HG03571 (cell line): ENCODE data around the gene KCNC1.

Experiments used
- ATAC-seq: cut with Tn5 transposase; IDR thresholded peaks from one replicate; pipeline ENCODE4 v1.9.1; 2021; ENCODE audit not compliant: unreplicated experiment

The KCNC1 gene

DNA sequence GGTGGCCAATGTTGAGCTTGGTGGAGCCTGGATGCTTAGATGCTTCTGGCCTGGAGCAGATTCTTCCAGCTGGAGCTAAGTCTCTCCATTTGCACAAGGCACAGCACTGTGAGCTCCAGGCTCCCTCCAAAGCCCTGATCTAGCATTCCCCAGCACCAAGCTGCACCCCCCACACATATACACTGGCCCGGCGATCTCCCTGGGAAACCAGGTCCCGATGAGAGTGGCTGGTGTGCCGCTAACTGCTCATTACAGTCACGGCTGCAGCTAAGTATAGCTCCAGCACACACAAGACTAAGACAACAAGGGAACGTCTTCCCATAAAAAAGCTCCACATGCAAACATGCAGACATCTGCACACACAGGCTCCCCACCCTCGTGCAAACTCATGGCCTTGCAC lies 17.6 kb downstream of the KCNC1 start:
- no peak for ATAC-seq

DNA sequence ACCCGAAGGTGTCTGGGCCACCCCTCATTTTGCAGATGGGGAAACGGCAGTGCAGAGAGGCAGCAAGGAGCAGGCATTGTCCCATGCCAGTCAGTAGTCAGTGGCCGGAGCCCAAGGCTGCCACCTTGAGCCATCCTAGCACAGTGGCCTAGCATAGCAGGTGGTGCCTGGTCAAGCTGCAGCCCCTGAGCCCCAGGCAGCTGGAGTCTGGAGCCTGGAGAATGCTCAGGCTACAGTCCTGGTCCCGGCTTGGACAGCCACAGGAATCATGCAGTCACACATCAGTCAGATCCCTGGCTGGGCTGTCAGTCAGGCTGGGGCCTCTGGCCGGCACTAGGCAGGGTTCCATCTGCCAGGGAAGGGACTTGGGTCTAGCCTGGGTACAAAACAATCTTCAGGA lies 18.6 kb downstream of the KCNC1 start:
- ATAC-seq = no peak

DNA sequence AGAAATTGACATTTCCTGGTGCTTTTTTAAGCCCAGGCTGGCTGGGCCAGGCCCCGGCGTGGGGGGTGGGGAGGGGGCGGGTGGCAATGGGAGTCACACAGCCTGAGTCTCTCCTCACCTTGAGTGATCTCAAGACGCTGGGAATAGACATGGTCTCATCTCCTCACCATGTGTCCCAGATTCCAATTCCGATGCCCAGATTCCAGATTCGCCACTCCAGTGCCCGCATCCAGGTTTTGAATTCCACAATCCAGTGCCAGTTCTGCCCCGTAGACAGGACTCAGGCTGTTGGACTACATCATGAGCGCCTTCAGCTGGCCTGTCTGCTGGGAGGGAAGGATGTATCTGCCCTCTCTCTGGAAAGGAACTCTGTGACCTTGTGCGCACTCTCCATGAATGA lies 19.1 kb downstream of the KCNC1 start:
- ATAC-seq = no peak

DNA sequence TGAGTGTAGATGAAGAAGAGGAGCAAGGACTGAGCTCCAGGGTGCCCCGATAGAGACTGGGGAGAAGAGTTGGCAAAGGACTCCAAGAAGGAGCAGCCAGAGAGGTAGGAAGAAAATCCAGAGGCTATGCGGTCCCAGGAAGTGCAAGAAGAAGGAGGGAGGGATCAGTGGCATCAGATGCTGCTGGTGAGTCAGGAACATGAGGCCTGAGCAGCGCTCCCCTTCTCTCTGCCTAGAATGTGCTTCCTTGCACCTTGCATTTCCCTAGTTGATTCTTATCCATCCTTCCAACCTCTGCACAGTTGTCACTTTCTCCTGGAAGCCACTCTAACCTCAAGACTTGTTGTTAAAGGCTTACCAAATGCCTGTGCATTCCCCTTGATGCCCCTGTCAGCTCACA lies 21.3 kb downstream of the KCNC1 start:
- ATAC-seq = no peak

DNA sequence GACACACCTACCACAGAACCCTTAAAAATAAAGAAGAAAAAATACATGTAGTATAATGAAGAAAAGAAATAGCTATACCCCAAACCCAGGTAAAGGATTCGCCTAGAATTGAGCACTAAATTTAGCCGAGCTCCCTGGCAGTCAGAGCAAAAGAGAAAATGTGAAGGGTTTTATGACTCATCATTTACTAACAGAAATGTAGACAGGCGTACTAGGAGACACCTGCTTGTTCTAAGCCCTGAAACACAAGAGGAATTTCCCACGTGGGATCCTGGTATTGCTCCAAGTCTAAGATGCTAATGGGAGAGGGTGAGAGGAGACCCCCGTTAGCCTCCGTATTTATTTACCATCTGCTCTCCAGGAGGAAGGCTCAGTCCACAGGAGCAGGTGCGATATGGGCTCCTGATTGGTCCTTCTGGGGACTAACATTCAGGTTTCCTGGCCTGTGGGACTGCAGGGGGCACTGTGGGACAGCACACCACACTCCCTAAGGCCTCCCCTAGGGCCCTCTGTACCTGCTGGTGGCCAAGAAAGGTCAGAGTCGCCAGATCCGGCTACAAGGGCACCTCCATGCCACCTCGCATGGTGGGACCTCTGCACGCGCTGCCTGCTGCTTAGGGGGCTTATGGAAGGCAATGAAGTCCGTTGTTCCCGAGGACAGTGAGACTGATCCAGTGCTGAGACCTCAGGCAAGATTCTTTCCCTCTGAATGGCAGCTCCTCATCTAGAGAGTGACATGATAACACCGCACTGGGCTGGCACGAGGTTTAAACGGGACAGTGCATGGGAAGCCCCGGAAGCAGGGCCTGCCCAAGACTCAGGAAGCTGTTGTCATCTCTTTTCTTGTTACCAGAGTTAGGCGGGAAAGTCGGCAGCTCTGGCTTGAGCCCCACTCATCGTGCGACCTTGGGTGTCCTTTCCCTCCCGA lies 25.8 kb downstream of the KCNC1 start:
- no peak for ATAC-seq

DNA sequence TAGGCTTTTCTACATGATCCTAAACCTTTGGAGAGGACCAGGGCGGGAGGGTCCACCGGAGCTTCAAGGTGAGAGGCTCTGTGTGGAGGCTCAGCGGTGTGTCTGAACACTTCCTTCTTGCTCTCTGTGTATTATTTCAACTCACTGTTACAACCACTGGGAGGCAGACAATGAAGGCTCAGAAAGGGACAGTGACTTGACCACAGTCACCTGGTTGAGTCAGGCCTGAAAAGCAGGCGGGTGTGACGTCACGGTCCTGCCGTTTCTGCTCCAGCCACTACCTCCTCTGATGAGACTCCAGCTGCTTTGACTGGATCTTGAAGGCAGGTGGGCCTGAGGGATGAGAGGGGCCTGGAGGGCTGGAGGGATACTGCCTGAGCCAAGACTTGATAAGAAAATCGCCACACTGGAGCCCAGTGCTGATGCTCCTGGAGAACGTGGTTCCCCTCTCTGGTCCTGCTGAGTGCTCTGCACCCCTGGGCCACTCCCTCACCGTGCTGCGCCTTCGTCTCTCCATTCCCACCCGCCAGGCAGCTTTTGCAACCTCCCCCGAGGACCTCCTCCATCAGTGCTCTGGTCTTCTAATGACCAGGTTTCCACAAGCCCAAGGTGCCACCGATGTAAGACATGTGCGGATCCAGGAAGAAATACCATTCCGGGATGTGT lies 27.9 kb downstream of the KCNC1 start:
- no peak for ATAC-seq

DNA sequence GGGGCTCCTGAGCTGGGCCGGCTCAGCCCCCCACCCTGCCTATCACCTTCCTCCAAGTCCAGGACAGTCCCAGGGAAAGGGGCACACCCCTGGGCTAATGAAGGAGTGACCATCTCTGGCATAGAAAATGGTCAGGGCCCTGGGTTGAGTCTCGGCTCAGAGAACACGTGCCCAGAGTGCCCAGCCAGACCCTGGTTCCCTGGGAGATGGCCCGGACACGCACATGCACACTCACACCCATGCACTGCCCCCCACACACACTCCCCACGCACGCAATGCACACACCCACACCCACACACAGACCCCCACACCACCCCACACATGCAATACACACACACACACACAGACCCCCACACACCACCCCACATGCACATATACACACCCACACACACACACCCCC lies 28.7 kb downstream of the KCNC1 start:
- ATAC-seq = no peak

DNA sequence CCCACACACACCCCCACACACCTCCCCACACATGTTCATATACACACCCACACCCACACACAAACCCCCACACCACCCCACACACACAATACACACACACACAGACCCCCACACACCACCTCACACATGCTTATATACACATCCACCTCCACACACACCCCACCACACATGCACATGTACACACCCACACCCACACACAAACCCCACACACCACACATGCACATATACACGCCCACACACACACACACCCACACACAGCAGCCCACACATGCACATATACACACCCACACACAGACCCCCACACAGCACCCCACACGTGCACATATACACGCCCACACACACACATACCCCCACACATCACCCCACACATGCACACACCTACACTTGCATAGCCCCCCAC lies 29.1 kb downstream of the KCNC1 start:
- no peak for ATAC-seq

DNA sequence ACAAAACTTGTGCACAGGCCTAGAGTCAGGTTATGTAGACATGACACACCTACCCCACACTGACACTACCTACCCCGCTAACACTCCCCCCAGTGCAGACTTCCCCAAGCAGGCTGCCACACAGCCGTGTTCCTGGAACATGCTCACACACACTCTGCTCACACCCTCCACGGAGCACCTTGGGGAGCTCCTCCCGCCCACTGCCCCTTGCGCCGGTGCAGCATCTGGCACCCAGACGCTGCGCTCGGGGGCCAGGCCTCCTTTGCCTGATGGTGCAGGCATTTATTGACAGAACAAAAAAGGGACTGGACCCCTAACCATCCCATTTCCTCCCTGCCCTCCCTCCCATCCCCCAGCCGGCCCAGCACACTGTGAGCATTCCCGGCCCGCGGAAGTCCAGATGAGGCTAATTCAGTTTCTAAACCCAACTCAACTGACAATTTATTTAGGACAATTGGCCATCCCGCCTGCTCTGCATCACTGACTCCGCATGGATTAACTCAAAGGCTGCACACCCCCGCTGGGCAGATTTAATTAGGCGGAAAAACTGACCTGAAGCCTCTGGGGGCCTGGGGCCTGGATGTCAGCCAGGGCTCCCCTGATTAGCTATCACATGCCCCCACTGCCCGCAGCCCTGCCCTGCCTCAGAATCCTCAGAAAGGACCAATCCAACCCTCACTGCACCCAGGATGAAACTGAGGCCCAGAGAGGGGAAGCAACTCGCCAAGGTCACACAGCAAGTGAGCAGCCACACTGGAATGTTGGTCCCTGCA lies 30.1 kb downstream of the KCNC1 start:
- no peak for ATAC-seq

DNA sequence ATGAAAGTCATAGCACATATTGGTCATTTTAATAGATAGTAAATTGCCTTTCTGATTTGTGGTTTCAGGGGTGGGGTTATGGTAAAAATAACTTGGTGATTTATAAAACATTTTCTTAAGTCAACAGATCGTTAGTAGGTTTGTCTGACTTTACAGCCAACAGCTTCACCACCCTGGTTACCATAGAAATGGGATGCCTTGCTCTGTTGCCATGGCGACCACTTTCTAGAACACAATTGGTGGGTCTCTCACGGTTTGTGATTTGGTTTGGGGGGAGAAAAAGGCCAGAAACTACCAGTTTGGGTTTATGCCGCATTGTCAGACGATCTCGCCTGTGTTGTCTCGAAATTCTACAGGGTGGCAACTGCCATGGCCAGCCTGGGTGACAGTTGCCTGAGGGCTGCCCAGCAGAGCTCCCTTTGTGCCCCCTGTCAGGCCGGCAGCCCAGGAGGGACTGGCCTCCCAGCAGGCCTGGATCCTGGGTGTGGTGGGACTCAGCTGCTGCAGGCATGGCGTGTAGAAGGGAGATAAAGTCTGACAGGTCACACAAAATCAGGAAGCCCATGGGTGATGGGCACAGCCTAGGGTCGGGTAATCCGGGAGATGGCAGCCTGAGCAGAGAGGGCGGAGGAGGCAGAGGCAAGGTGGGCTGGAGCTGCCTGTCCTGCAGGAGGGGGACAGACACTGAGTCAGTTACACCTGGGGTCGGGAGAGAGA lies 30.9 kb downstream of the KCNC1 start:
- no peak for ATAC-seq

DNA sequence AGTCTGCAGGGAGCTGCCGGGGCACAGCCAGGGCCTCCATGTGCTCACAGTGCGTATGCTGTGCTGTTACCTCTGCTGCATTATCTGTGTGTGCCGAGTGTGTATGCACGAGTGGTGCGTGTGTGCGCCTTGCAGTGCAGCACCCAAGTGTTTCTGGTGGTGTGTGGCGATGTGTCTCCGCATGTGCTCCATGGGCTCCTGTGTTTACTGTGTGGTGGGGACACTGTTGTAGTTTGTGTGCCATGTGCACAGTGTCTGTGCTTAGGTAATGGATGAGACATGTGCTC lies 31.4 kb downstream of the KCNC1 start:
- no peak for ATAC-seq

DNA sequence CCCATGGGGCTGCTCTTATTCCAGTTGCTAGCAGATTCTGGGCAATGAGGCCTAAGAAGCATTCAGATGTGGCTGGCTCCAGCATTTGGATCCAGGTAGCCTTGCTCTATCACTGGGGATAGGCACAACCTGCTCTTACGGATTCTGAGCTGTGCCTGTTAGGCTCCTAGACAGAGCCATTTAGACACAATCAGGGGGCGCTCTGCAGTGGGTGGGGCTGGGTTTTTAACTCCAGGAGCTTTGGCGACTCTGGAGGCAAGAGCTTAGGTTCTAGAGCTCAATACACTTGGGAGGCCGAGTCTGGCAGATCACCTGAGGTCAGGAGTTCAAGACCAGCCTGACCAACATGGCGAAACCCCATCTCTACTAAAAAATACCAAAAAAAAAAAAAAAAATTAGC lies 32.0 kb downstream of the KCNC1 start:
- ATAC-seq = no peak

DNA sequence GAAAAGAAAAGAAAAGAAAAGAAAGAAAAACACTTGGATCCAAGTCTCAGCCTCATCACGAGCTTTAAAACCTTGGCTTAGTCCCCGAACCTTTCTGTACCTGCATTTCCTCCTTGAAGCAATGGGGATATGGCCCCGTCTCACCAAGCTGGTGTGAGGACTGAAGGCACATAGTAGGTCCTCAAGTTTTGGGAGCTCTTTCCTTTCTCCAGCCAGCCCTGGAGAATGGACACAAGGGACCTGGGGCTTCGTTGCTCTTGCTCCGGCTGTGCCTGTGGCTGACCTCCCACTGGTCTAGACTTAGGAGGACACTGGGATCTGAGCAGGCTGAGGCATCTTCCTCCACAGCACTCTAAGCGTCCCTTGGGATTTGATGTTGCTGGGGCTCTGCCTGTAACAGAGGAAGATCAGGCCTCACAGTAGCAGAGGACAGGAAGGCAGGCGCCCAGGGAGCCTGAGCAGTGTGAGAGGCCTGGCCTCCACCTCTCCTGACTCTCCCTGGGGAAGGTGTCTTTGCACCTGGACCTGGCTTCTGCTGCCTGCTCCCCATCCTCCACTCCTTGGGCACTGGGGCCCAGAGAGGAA lies 32.8 kb downstream of the KCNC1 start:
- ATAC-seq = no peak

DNA sequence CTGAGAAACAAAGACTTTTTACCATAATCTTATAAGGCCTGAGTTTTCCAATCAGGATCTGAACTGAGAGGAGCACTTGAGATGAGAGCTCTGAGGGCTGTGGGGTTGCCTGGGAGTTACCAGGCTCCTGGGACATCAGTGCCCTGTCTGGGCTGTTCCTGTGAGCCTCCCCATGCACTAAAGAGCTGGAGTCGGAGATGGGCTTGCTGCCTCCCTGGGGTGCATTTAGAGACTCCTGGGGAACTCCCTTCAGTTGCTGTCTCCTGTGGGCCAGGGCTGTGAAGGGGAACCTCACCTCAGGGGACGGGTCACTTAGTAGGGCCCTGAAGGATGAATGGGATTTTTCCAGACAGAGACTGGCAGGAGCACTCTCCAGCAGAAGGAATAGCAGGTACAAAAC lies 33.3 kb downstream of the KCNC1 start:
- ATAC-seq = no peak

DNA sequence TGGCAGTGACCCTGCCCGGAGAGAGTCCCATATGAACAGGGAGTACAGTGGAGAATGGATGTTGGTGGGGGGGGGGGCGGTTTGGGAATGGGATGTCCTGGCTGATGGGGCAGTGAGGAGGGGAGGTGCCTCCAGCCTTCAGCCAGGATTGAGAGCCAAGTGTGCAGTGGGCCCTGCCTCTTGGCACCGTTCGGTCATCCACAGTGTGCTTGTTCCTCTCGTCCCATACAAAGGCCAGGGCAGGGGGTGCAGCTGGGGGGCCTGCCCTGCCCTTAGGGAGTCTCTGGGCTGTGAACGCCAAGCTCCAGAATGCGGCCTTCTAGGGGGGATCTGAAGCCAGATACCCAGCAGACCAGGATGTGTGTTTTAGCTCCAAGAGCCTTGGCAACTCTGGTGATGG lies 34.0 kb downstream of the KCNC1 start:
- ATAC-seq = no peak

DNA sequence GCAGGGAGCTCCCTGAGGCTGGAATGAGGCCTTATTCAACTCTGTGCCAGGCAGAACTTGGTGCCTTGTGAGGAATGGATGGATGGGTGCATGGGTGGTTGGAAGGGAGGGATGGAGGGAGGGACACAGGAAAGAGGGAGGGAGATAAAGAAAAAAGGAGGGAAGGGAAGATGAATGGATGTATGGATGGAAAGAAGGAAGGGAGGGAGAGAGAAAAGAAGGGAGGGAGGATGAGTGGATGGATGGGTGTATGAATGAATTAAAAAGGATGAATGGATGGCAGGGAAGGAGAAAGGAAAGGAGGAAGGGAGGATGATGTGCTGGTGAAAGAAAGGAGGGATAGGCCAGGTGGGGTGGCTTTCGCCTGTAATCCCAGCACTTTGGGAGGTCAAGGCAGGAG lies 34.6 kb downstream of the KCNC1 start:
- ATAC-seq = no peak

DNA sequence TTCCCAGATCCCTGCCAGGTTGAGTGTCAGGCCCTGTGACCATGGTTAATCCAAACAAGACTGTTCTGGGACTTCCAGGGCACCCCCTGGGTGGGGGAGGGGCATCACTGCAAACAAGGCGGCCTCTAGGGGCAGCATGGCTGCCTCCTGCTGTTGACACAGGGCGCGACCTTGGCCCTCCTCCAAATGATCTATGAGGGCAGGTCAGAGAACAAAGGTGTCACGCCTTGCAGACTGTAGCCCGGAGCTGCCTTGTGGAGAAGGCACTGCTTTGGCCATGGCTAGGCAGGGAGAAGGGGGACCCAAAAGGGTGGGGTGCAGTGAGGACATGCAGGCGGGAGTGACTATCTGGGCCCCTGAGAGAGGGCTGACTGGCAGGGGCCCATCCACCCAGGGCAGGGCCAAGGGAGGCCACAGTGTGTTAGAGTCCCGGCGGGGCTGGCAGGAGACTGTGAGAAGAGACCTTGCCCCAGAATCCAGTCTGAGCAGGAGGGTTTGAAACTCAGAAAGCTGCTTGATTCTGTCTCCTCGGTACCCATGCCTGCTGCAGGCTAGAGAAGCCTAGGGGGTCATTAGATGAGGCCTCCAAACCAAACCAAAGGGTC lies 35.6 kb downstream of the KCNC1 start:
- ATAC-seq = no peak

DNA sequence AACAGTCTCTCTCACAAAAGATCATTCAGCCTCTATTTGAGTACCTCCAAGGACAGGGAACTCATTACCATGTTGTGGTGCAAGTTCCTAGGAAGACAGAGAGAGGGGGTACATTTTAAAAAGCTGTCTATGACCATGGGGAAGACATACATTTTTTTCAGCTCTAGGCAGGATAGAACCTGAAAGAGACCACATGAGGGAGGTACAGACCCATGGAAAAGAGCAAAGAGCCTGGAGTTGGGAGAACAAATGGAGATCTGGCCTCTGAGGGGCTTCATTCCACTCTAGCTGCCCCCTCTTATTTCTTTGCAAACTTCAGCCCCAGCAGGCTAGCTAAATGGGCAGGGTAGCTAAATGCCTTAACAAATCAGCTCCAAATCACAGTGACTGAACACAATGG lies 36.3 kb downstream of the KCNC1 start:
- ATAC-seq = no peak

DNA sequence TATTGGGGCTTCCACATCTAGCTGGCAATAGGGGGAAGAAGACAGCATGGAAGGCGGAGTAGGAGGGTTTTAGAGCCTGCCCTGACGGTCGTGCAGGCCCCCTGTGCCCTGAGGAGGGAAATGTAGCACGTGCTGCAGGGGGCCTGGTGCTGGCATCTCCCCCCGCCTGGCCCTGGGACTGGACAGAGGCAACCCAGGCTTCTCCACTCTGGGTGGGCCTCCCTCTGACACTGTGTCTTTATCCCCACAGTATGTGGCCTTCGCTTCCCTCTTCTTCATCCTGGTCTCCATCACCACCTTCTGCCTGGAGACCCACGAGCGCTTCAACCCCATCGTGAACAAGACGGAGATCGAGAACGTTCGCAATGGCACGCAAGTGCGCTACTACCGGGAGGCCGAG lies 36.8 kb downstream of the KCNC1 start:
- ATAC-seq = no peak

DNA sequence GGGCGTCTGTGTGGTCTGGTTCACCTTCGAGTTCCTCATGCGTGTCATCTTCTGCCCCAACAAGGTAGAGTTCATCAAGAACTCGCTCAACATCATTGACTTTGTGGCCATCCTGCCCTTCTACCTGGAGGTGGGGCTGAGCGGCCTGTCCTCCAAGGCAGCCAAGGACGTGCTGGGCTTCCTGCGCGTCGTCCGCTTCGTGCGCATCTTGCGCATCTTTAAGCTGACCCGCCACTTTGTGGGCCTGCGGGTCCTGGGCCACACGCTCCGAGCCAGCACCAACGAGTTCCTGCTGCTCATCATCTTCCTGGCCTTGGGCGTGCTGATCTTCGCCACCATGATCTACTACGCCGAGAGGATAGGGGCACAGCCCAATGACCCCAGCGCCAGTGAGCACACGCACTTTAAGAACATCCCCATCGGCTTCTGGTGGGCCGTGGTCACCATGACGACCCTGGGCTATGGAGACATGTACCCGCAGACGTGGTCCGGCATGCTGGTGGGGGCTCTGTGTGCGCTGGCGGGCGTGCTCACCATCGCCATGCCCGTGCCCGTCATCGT lies 37.3 kb downstream of the KCNC1 start:
- no peak for ATAC-seq
